Neuronal stem cell (in vitro differentiated cells): Measurements from ENCODE around the gene PM20D1.
"Not testable (repeated sequence)": the region's sequence is repeated elsewhere in the genome, so short reads cannot be mapped to it uniquely, and the experiment has no call there.

Experiments used
- DNase-seq: peaks from one replicate; pipeline ENCODE4 v3.0.0-alpha.2; 2013; ENCODE audit warnings: low spot score
- H2AFZ ChIP-seq: one replicate; pipeline ENCODE4 v1.6.1; 2013; ENCODE audit warnings: mild to moderate bottlenecking, low read length, inconsistent platforms
- H2AK5ac ChIP-seq: 2 replicates; pipeline ENCODE4 v1.6.1; 2013; ENCODE audit warnings: low read depth, mild to moderate bottlenecking, inconsistent platforms, low read length, moderate library complexity, mixed read lengths
- H2BK120ac ChIP-seq: 2 replicates; pipeline ENCODE4 v1.6.1; 2013; ENCODE audit warnings: low read depth, mild to moderate bottlenecking, inconsistent platforms, low read length, moderate library complexity, mixed read lengths
- H2BK12ac ChIP-seq: one replicate; pipeline ENCODE4 v1.6.1; 2013; ENCODE audit warnings: low read length, inconsistent platforms
- H2BK15ac ChIP-seq: 2 replicates; pipeline ENCODE4 v1.6.1; 2013; ENCODE audit warnings: mild to moderate bottlenecking, low read length, inconsistent platforms, mixed read lengths
- H2BK5ac ChIP-seq: one replicate; pipeline ENCODE4 v1.6.1; 2013; ENCODE audit warnings: inconsistent platforms, mild to moderate bottlenecking, low read length, moderate library complexity
- H3K14ac ChIP-seq: one replicate; pipeline ENCODE4 v1.6.1; 2013; ENCODE audit warnings: low read length, inconsistent platforms
- H3K18ac ChIP-seq: 2 replicates; pipeline ENCODE4 v1.6.1; 2013; ENCODE audit warnings: low read length, inconsistent platforms
- H3K23ac ChIP-seq: 2 replicates; pipeline ENCODE4 v1.6.1; 2013; ENCODE audit warnings: low read depth, mild to moderate bottlenecking, mixed read lengths, low read length, inconsistent platforms; ENCODE audit not compliant: poor library complexity
- H3K27ac ChIP-seq: replicated peaks from 3 replicates; pipeline ENCODE4 v1.5.1; 2013; ENCODE audit warnings: low read length, inconsistent platforms
- H3K27me3 ChIP-seq, 3 experiments: 2 replicates each; pipeline ENCODE4 v1.6.1; 2013; ENCODE audit warnings: low read length in 3 of 3, mild to moderate bottlenecking in 2 of 3, inconsistent platforms in 1 of 3, low read depth in 1 of 3, mixed read lengths in 1 of 3, moderate library complexity in 1 of 3; ENCODE audit not compliant: control insufficient read depth in 3 of 3, insufficient read depth in 3 of 3
- H3K36me3 ChIP-seq, 2 donors: replicated peaks in 1 of 2; 2 replicates each; pipeline ENCODE4 v1.6.1; 2013; ENCODE audit warnings: low read length in 2 of 2; ENCODE audit not compliant: control insufficient read depth in 2 of 2, insufficient read depth in 2 of 2
- H3K4ac ChIP-seq: 2 replicates; pipeline ENCODE4 v1.6.1; 2013; ENCODE audit warnings: inconsistent platforms, mild to moderate bottlenecking, low read length, moderate library complexity
- H3K4me1 ChIP-seq, 2 donors: 1 replicate in 1 of 2; 2 replicates in 1 of 2; pipeline ENCODE4 v1.6.1; 2013; ENCODE audit warnings: low read length in 2 of 2, low read depth in 1 of 2; ENCODE audit not compliant: control insufficient read depth in 2 of 2, insufficient read depth in 1 of 2
- H3K4me2 ChIP-seq: one replicate; pipeline ENCODE4 v1.6.1; 2013; ENCODE audit warnings: mild to moderate bottlenecking, low read length, inconsistent platforms; ENCODE audit not compliant: insufficient read depth, poor library complexity, severe bottlenecking
- H3K4me3 ChIP-seq, 2 donors: 2 replicates each; pipeline ENCODE4 v1.5.1; 2013; ENCODE audit warnings: low read length in 2 of 2, mild to moderate bottlenecking in 2 of 2, inconsistent platforms in 1 of 2, moderate library complexity in 1 of 2
- H3K79me1 ChIP-seq: one replicate; pipeline ENCODE4 v1.6.1; 2013; ENCODE audit warnings: low read depth, mild to moderate bottlenecking, inconsistent platforms, low read length, moderate library complexity
- H3K9ac ChIP-seq: one replicate; pipeline ENCODE4 v1.6.1; 2013; ENCODE audit warnings: mild to moderate bottlenecking, low read depth, low read length, inconsistent platforms; ENCODE audit not compliant: poor library complexity
- H3K9me3 ChIP-seq, 2 donors: replicated peaks in 1 of 2; 2 replicates each; pipeline versions ENCODE3 to v1.6.1; 2013; ENCODE audit warnings: low read length in 2 of 2, mild to moderate bottlenecking in 2 of 2, inconsistent platforms in 1 of 2, low read depth in 1 of 2, mixed read lengths in 1 of 2, moderate library complexity in 1 of 2; ENCODE audit not compliant: control insufficient read depth in 2 of 2, insufficient read depth in 1 of 2
- H4K8ac ChIP-seq: one replicate; pipeline ENCODE4 v1.6.1; 2013; ENCODE audit warnings: low read depth, mild to moderate bottlenecking, inconsistent platforms, low read length, moderate library complexity
- H4K91ac ChIP-seq: one replicate; pipeline ENCODE4 v1.6.1; 2013; ENCODE audit warnings: low read length, low read depth, mild to moderate bottlenecking, inconsistent platforms; ENCODE audit not compliant: poor library complexity
- WGBS, 2 donors: extraction: QIAGEN DNeasy Blood & Tissue Kit; methylation state at CpG; one replicate each; pipeline ENCODE4 v1.1.7; 2013; ENCODE audit warnings: missing lambda C conversion rate in 2 of 2, mixed read lengths in 1 of 2; ENCODE audit not compliant: insufficient read length in 2 of 2, insufficient replicate concordance in 1 of 2; ENCODE audit errors: extremely low coverage in 2 of 2; 5-methylcytosine and 5-hydroxymethylcytosine counted together

PM20D1 gene

GRCh38 chr1:205857501-205857900, 7.6 kb upstream of the PM20D1 start:
- not testable (repeated sequence) for H2BK120ac ChIP-seq, H2BK15ac ChIP-seq, H2AFZ ChIP-seq, H3K4ac ChIP-seq, H3K27ac ChIP-seq, DNase-seq, H3K4me2 ChIP-seq, H3K79me1 ChIP-seq, H3K4me3 ChIP-seq, H3K36me3 ChIP-seq, H2BK12ac ChIP-seq, H4K8ac ChIP-seq, H4K91ac ChIP-seq, H3K18ac ChIP-seq, H3K4me1 ChIP-seq, H3K27me3 ChIP-seq, H3K9ac ChIP-seq, H3K23ac ChIP-seq, H3K14ac ChIP-seq, H2AK5ac ChIP-seq, H2BK5ac ChIP-seq
- no CpG with 5 or more reads among the region's 2 CpGs for WGBS, 2 donors
- H3K9me3 ChIP-seq, result peaks cover 2 to 11% of the 10 kb centered on the region in 2 donors

GRCh38 chr1:205856433-205856832, 6.5 kb upstream of the PM20D1 start:
- Histone ChIP-seq H3K4me3 (no peak overlapping the region), H4K91ac (no peak overlapping the region), H3K14ac (no peak overlapping the region), H3K79me1 (no peaks in the 10 kb centered on the region), H3K9me3 (peaks cover 2 to 13% of the 10 kb centered on the region in 2 donors), H2AK5ac (no peak overlapping the region), H3K36me3 (no peaks in the 10 kb centered on the region), H3K4me2 (no peak overlapping the region), H2BK15ac (no peak overlapping the region), H3K18ac (no peak overlapping the region), H3K4ac (no peak overlapping the region), H3K4me1 (no peaks in the 10 kb centered on the region), H2AFZ (no peak overlapping the region), H3K23ac (no peak overlapping the region), H2BK12ac (no peak overlapping the region), H2BK5ac (no peak overlapping the region), H4K8ac (no peak overlapping the region), H3K9ac (no peak overlapping the region), H2BK120ac (no peak overlapping the region), H3K27ac (no peak overlapping the region), H3K27me3 (no peaks in the 10 kb centered on the region)
- DNase-seq, result no peak

GRCh38 chr1:205852969-205853368, 3.0 kb upstream of the PM20D1 start:
- H4K91ac ChIP-seq, result no peak overlapping the region
- H3K9ac ChIP-seq, result no peak overlapping the region
- no peak overlapping the region for H4K8ac ChIP-seq
- no peak for DNase-seq
- H3K27ac ChIP-seq, result no peak overlapping the region
- no peak overlapping the region for H2BK15ac ChIP-seq
- H3K36me3 ChIP-seq, result no peaks in the 10 kb centered on the region
- no peak overlapping the region for H3K4ac ChIP-seq
- no peaks in the 10 kb centered on the region for H3K4me1 ChIP-seq
- H3K4me2 ChIP-seq, result no peak overlapping the region
- H3K18ac ChIP-seq, result no peak overlapping the region
- H3K23ac ChIP-seq, result no peak overlapping the region
- no peaks in the 10 kb centered on the region for H3K27me3 ChIP-seq
- H3K4me3 ChIP-seq, result no peak overlapping the region
- no peak overlapping the region for H3K14ac ChIP-seq
- H2AK5ac ChIP-seq, result no peak overlapping the region
- no peak overlapping the region for H2AFZ ChIP-seq
- no peak overlapping the region for H2BK120ac ChIP-seq
- no peak overlapping the region for H2BK5ac ChIP-seq
- no peak overlapping the region for H2BK12ac ChIP-seq
- H3K9me3 ChIP-seq, result peaks cover 2 to 10% of the 10 kb centered on the region in 2 donors
- H3K79me1 ChIP-seq, result peaks cover 2% of the 10 kb centered on the region

- H2BK120ac ChIP-seq, result no peak overlapping the region
- no peak overlapping the region for H2AFZ ChIP-seq
- H3K4me3 ChIP-seq, result no peak overlapping the region
- H2AK5ac ChIP-seq, result no peak overlapping the region
- peaks cover 2 to 10% of the 10 kb centered on the region in 2 donors for H3K9me3 ChIP-seq
- no peak for DNase-seq
- H3K18ac ChIP-seq, result no peak overlapping the region
- H3K4me2 ChIP-seq, result no peak overlapping the region
- H4K91ac ChIP-seq, result no peak overlapping the region
- no peak overlapping the region for H3K4ac ChIP-seq
- no peak overlapping the region for H2BK15ac ChIP-seq
- H3K79me1 ChIP-seq, result peaks cover 2% of the 10 kb centered on the region
- no peaks in the 10 kb centered on the region for H3K27me3 ChIP-seq
- no peak overlapping the region for H4K8ac ChIP-seq
- WGBS, 2 donors, result no CpG with 5 or more reads among the region's 4 CpGs
- no peak overlapping the region for H3K9ac ChIP-seq
- H2BK5ac ChIP-seq, result no peak overlapping the region
- no peak overlapping the region for H2BK12ac ChIP-seq
- H3K4me1 ChIP-seq, result no peaks in the 10 kb centered on the region
- H3K14ac ChIP-seq, result no peak overlapping the region
- no peak overlapping the region for H3K23ac ChIP-seq
- no peaks in the 10 kb centered on the region for H3K36me3 ChIP-seq
- no peak overlapping the region for H3K27ac ChIP-seq
Measured at GRCh38 chr1:205851993-205852392, 2.1 kb upstream of the PM20D1 start.
